NCI-H1092 treated with DMSO at 0.1 percent for 48 hours (cell line): ENCODE data around the gene ST6GALNAC6.
"Not testable (repeated sequence)": the region's sequence is repeated elsewhere in the genome, so short reads cannot be mapped to it uniquely, and the experiment has no call there.

Source experiments
- DNase-seq: peaks from one replicate; lab custom pipeline; 2025; lab: John Stamatoyannopoulos, UW

ST6GALNAC6 gene

GRCh38 chr9:127893392-127893791, 6.0 kb downstream of the ST6GALNAC6 start:
- no peak for DNase-seq

- DNase-seq = no peak
Measured at GRCh38 chr9:127892831-127893230, 6.6 kb downstream of the ST6GALNAC6 start.

GRCh38 chr9:127890053-127890452, 9.3 kb downstream of the ST6GALNAC6 start:
- no peak for DNase-seq

GRCh38 chr9:127887792-127888191, 11.6 kb downstream of the ST6GALNAC6 start:
- no peak for DNase-seq

- DNase-seq = no peak
Measured at GRCh38 chr9:127886401-127886972, 12.9 kb downstream of the ST6GALNAC6 start.

GRCh38 chr9:127885508-127886281, 13.7 kb downstream of the ST6GALNAC6 start:
- no peak for DNase-seq

- no peak for DNase-seq
Measured at GRCh38 chr9:127884976-127885490, 14.4 kb downstream of the ST6GALNAC6 start.

GRCh38 chr9:127884427-127884911, 14.9 kb downstream of the ST6GALNAC6 start:
- DNase-seq = peak; percentile 75

- DNase-seq = no peak
Measured at GRCh38 chr9:127883959-127884358, 15.4 kb downstream of the ST6GALNAC6 start.

- DNase-seq = not testable (repeated sequence)
Measured at GRCh38 chr9:127881715-127882114, 17.7 kb downstream of the ST6GALNAC6 start.

- DNase-seq = no peak
Measured at GRCh38 chr9:127880143-127880542, 19.3 kb downstream of the ST6GALNAC6 start.

GRCh38 chr9:127878652-127879390, 20.6 kb downstream of the ST6GALNAC6 start:
- DNase-seq = no peak

GRCh38 chr9:127878001-127878651, 21.3 kb downstream of the ST6GALNAC6 start:
- DNase-seq = peak; percentile 28

- peak; percentile 74 for DNase-seq
Measured at GRCh38 chr9:127877566-127877998, 21.8 kb downstream of the ST6GALNAC6 start, which contains the start of gene AK1. Gene AK1, minus strand, starts transcription at chr9:127877675. Its CDS starts 3,058 bp downstream, at chr9:127874617.

GRCh38 chr9:127876764-127877562, 22.4 kb downstream of the ST6GALNAC6 start:
- DNase-seq = peak; percentile 52

GRCh38 chr9:127876026-127876763, 23.2 kb downstream of the ST6GALNAC6 start:
- no peak for DNase-seq

- DNase-seq = no peak
Measured at GRCh38 chr9:127875306-127875966, 24.0 kb downstream of the ST6GALNAC6 start.

GRCh38 chr9:127874301-127875221, 24.8 kb downstream of the ST6GALNAC6 start:
- DNase-seq = no peak

- no peak for DNase-seq
Measured at GRCh38 chr9:127873886-127874285, 25.5 kb downstream of the ST6GALNAC6 start.
